H1 (cell line): Measurements from ENCODE around the gene OR52A5. TPM values are rescaled to one million over a fixed set of nuclear protein-coding genes. Genes with fewer than 3 reads are reported as not detected.

ENCODE experiments used
- CBX8 ChIP-seq: fragments of 300-800, 300-1000 bp; sonication (generic); IDR thresholded peaks from 2 replicates; pipeline ENCODE4 v1.7.1; 2016; ENCODE audit warnings: low read depth, low read length, borderline replicate concordance
- EP300 ChIP-seq, 2 experiments: IDR thresholded peaks; 1 replicate in 1 of 2; 2 replicates in 1 of 2; pipeline ENCODE4 v1.6.1; 2011 to 2012; ENCODE audit warnings: low read depth in 2 of 2, low read length in 2 of 2, mild to moderate bottlenecking in 2 of 2, borderline replicate concordance in 1 of 2, inconsistent platforms in 1 of 2, moderate library complexity in 1 of 2
- EZH2 ChIP-seq: fragments of 200-600 bp; sonication (generic); IDR thresholded peaks from 2 replicates; pipeline ENCODE4 v1.7.1; 2012; ENCODE audit warnings: low read depth, mild to moderate bottlenecking, moderate library complexity, low read length, inconsistent platforms; ENCODE audit not compliant: severe bottlenecking
- KDM1A ChIP-seq: fragments of 200-600, 300-600 bp; sonication (generic); IDR thresholded peaks from 2 replicates; pipeline ENCODE4 v1.7.1; 2016; ENCODE audit warnings: mild to moderate bottlenecking, low read length, borderline replicate concordance
- PHF8 ChIP-seq: fragments of 200-600 bp; sonication (generic); conservative IDR thresholded peaks from 2 replicates; pipeline ENCODE4 v1.7.1; 2012; ENCODE audit warnings: low read depth, mild to moderate bottlenecking, inconsistent platforms, low read length, moderate library complexity
- POU5F1 ChIP-seq: IDR thresholded peaks from 2 replicates; pipeline ENCODE4 v1.6.1; 2011; ENCODE audit warnings: low read depth, mild to moderate bottlenecking, low read length, moderate library complexity
- SIN3A ChIP-seq, 2 experiments: IDR thresholded peaks in 1 of 2; conservative IDR thresholded peaks in 1 of 2; 2 replicates each; pipeline ENCODE4 v1.6.1; 2011 to 2012; ENCODE audit warnings: low read length in 2 of 2, improper control_type of control experiment in 1 of 2, low read depth in 1 of 2, mild to moderate bottlenecking in 1 of 2
- TCF12 ChIP-seq: IDR thresholded peaks from 2 replicates; pipeline ENCODE4 v1.6.1; 2011; ENCODE audit warnings: low read depth, mild to moderate bottlenecking, low read length
- polyA plus RNA-seq, 7 experiments: library from polyadenylated mRNA; depleted of rRNA in 3 of 7; stranded (reverse) in 5 of 7; unstranded in 2 of 7; fragments of >200 nt in 5 of 7; fragments of 200-250 nt in 2 of 7; gene quantifications; 1 replicate in 5 of 7; 2 replicates in 1 of 7; 4 replicates in 1 of 7; pipeline versions ENCODE4 v1.2.1 to v1.2.3, GENCODE V29; 2011 to 2013; ENCODE audit warnings: missing spikeins in 2 of 7, mixed read lengths in 2 of 7
- total RNA-seq: library from RNA; stranded (reverse); fragmentation: NEBNext Ultra II Directional; extraction: Animal tissue kit (Norgen Biotek cat#: 25700); gene quantifications from 2 replicates; pipeline ENCODE4 v1.2.1, GENCODE V29; 2021
- TF ChIP-seq, protein P1 (sequence below): fragments of 300-600 bp; sonication (generic); IDR thresholded peaks from 2 replicates; pipeline ENCODE4 v1.7.1; 2012; ENCODE audit warnings: low read length, moderate library complexity, mild to moderate bottlenecking, inconsistent platforms; ENCODE audit not compliant: insufficient replicate concordance
- TF ChIP-seq, protein P2 (sequence below): IDR thresholded peaks from 2 replicates; pipeline ENCODE4 v1.6.1; 2011; ENCODE audit warnings: low read length, improper control_type of control experiment

Gene OR52A5
- total and polyA plus RNA-seq, 2 of the 8 experiments (the other 6 are each of a cell fraction or from before 2014, with no cell fraction given): 0.02 to 0.11 TPM

DNA sequence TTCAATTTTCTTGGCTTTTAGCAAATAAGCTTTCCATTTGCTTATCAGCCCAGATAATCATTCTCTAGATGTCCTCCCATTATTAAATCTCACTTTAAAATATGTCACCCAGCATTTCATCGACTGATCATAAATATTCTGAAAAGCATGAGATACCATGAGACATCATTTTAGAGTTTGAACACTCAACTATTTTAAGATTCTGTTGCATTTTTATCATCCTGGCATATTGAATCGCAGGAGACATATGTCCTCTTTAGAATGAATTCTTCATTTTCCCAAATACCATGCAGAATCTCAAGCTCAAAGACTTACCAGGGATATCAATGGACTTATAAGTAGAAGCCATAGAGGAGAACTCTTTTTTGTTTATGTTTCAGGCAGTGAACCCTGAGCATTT lies at the start of gene OR52A5 (continued):
- no peak for TF ChIP-seq TCF12
- no peak for TF ChIP-seq PHF8
- no peak for TF ChIP-seq KDM1A
- TF ChIP-seq EP300 (IDR thresholded peaks at IDR 0.05; ENCODE audit: borderline replicate concordance in 1 of 2, low read depth in 2 of 2, low read length in 2 of 2): no peak
- TF ChIP-seq, protein P1, sequence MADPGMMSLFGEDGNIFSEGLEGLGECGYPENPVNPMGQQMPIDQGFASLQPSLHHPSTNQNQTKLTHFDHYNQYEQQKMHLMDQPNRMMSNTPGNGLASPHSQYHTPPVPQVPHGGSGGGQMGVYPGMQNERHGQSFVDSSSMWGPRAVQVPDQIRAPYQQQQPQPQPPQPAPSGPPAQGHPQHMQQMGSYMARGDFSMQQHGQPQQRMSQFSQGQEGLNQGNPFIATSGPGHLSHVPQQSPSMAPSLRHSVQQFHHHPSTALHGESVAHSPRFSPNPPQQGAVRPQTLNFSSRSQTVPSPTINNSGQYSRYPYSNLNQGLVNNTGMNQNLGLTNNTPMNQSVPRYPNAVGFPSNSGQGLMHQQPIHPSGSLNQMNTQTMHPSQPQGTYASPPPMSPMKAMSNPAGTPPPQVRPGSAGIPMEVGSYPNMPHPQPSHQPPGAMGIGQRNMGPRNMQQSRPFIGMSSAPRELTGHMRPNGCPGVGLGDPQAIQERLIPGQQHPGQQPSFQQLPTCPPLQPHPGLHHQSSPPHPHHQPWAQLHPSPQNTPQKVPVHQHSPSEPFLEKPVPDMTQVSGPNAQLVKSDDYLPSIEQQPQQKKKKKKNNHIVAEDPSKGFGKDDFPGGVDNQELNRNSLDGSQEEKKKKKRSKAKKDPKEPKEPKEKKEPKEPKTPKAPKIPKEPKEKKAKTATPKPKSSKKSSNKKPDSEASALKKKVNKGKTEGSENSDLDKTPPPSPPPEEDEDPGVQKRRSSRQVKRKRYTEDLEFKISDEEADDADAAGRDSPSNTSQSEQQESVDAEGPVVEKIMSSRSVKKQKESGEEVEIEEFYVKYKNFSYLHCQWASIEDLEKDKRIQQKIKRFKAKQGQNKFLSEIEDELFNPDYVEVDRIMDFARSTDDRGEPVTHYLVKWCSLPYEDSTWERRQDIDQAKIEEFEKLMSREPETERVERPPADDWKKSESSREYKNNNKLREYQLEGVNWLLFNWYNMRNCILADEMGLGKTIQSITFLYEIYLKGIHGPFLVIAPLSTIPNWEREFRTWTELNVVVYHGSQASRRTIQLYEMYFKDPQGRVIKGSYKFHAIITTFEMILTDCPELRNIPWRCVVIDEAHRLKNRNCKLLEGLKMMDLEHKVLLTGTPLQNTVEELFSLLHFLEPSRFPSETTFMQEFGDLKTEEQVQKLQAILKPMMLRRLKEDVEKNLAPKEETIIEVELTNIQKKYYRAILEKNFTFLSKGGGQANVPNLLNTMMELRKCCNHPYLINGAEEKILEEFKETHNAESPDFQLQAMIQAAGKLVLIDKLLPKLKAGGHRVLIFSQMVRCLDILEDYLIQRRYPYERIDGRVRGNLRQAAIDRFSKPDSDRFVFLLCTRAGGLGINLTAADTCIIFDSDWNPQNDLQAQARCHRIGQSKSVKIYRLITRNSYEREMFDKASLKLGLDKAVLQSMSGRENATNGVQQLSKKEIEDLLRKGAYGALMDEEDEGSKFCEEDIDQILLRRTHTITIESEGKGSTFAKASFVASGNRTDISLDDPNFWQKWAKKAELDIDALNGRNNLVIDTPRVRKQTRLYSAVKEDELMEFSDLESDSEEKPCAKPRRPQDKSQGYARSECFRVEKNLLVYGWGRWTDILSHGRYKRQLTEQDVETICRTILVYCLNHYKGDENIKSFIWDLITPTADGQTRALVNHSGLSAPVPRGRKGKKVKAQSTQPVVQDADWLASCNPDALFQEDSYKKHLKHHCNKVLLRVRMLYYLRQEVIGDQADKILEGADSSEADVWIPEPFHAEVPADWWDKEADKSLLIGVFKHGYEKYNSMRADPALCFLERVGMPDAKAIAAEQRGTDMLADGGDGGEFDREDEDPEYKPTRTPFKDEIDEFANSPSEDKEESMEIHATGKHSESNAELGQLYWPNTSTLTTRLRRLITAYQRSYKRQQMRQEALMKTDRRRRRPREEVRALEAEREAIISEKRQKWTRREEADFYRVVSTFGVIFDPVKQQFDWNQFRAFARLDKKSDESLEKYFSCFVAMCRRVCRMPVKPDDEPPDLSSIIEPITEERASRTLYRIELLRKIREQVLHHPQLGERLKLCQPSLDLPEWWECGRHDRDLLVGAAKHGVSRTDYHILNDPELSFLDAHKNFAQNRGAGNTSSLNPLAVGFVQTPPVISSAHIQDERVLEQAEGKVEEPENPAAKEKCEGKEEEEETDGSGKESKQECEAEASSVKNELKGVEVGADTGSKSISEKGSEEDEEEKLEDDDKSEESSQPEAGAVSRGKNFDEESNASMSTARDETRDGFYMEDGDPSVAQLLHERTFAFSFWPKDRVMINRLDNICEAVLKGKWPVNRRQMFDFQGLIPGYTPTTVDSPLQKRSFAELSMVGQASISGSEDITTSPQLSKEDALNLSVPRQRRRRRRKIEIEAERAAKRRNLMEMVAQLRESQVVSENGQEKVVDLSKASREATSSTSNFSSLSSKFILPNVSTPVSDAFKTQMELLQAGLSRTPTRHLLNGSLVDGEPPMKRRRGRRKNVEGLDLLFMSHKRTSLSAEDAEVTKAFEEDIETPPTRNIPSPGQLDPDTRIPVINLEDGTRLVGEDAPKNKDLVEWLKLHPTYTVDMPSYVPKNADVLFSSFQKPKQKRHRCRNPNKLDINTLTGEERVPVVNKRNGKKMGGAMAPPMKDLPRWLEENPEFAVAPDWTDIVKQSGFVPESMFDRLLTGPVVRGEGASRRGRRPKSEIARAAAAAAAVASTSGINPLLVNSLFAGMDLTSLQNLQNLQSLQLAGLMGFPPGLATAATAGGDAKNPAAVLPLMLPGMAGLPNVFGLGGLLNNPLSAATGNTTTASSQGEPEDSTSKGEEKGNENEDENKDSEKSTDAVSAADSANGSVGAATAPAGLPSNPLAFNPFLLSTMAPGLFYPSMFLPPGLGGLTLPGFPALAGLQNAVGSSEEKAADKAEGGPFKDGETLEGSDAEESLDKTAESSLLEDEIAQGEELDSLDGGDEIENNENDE: no peak
- no peak for TF ChIP-seq POU5F1
- TF ChIP-seq, protein P2, sequence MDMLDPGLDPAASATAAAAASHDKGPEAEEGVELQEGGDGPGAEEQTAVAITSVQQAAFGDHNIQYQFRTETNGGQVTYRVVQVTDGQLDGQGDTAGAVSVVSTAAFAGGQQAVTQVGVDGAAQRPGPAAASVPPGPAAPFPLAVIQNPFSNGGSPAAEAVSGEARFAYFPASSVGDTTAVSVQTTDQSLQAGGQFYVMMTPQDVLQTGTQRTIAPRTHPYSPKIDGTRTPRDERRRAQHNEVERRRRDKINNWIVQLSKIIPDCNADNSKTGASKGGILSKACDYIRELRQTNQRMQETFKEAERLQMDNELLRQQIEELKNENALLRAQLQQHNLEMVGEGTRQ: no peak
- TF ChIP-seq CBX8: no peak
- TF ChIP-seq SIN3A (conservative IDR thresholded peaks at IDR 0.05 in 1 of 2, IDR thresholded peaks at IDR 0.05 in 1 of 2; ENCODE audit: low read depth in 1 of 2, low read length in 2 of 2): no peak
- TF ChIP-seq EZH2: no peak
- TF ChIP-seq, all 59 proteins: peak for 0
